MCF 10A (cell line): ENCODE data around the gene DGCR2. TPM values are rescaled to one million over a fixed set of nuclear protein-coding genes. Genes with fewer than 3 reads are reported as not detected.
A peak's percentile ranks its signal among the peaks of the same experiment; 100 is the strongest.

Experiments
- BruUV-seq: library from RNA; stranded (reverse); fragments of 400-500 nt; replicated peaks from 2 replicates; lab custom pipeline; 2021; lab: Mats Ljungman, UMichigan
- CTCF ChIA-PET: fragments of 300-600 bp; sonication (Branson Sonifier 250); formaldehyde crosslinking; extraction: SDS; loops from one replicate; lab custom pipeline; 2021; ENCODE audit warnings: antibody characterized with exemption, inconsistent platforms; lab: Yijun Ruan, JAX
- POLR2A ChIA-PET: fragments of 300-600, 350-650 bp; sonication (Branson Sonifier 250); formaldehyde crosslinking; extraction: SDS; loops from one replicate; lab custom pipeline; 2020; ENCODE audit warnings: antibody characterized with exemption, inconsistent platforms; lab: Yijun Ruan, JAX
- DNase-seq: peaks from one replicate; pipeline ENCODE4 v3.0.0-alpha.2; 2018; ENCODE audit not compliant: unreplicated experiment
- H3K27ac Mint-ChIP-seq: one replicate; pipeline ENCODE4 v1.8.0; 2022; ENCODE audit warnings: mild to moderate bottlenecking, low read depth, mixed read lengths; ENCODE audit not compliant: unreplicated experiment
- H3K27me3 Mint-ChIP-seq: one replicate; pipeline ENCODE4 v1.8.0; 2022; ENCODE audit warnings: mixed read lengths; ENCODE audit not compliant: insufficient read depth, unreplicated experiment
- H3K36me3 Mint-ChIP-seq: one replicate; pipeline ENCODE4 v1.8.0; 2022; ENCODE audit warnings: mild to moderate bottlenecking, moderate library complexity, mixed read lengths; ENCODE audit not compliant: insufficient read depth, unreplicated experiment
- H3K4me1 Mint-ChIP-seq: one replicate; pipeline ENCODE4 v1.8.0; 2022; ENCODE audit warnings: mixed read lengths; ENCODE audit not compliant: insufficient read depth, unreplicated experiment
- H3K4me3 Mint-ChIP-seq: one replicate; pipeline ENCODE4 v1.8.0; 2022; ENCODE audit warnings: mild to moderate bottlenecking, moderate library complexity, mixed read lengths; ENCODE audit not compliant: unreplicated experiment
- H3K9me3 Mint-ChIP-seq: one replicate; pipeline ENCODE4 v1.8.0; 2022; ENCODE audit warnings: mixed read lengths; ENCODE audit not compliant: unreplicated experiment
- intact Hi-C: fragments of 100-400 bp; cut with micrococcal nuclease; formaldehyde crosslinking; loops from 2 replicates; pipeline ENCODE4 v1.14.1; 2022
- total RNA-seq: library from RNA; stranded (reverse); gene quantifications from 2 replicates; pipeline ENCODE4 v1.2.3, GENCODE V29; 2022
- TF ChIP-seq, protein P1 (sequence below): fragments of 200-600 bp; IDR thresholded peaks from one replicate; pipeline ENCODE4 v1.8.0; 2022; ENCODE audit warnings: antibody characterized with exemption, mild to moderate bottlenecking; ENCODE audit not compliant: unreplicated experiment

Gene DGCR2
- total RNA-seq, 1 experiment from 2014 or later, result 41.2 TPM

DNA sequence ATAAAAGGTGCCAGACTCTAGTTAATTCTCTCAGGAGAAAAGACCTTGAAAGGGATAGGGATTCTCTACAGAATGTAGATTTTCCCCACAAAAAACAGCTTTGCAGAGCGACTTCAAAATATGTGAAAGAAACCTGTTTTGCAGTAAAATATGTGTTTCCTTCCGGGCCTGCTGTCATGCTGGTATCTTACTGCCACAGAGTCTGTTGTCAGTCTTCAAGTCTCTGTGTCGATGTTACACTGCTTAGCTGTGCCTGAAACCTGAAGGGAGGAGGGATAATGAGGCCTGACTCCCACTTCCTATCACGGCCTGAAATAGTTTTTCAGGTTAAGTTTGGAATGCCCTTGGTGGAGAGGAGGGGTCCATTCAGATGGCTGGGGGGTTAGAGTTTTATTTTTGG is 1.7 kb upstream of the DGCR2 start:
- ChIA-PET POLR2A (interaction anchor here (5.5 kb wide), 1 partner anchor 21 kb away, joined by 30 read pairs; the partner anchor contains the start of gene ESS2), CTCF (interaction anchor here (1.1 kb wide), 1 partner anchor 18 kb away, joined by 3 read pairs; no protein-coding TSS in a partner anchor)
- no peak for DNase-seq
- intact Hi-C loops, result no loop called here
- peaks cover 17% of the 10 kb centered on the region for H3K4me1 Mint-ChIP-seq
- H3K27ac Mint-ChIP-seq, result no peak overlapping the region
- H3K27me3 Mint-ChIP-seq, result no peaks in the 10 kb centered on the region
- no TSS peak for BruUV-seq
- TF ChIP-seq, protein P1, sequence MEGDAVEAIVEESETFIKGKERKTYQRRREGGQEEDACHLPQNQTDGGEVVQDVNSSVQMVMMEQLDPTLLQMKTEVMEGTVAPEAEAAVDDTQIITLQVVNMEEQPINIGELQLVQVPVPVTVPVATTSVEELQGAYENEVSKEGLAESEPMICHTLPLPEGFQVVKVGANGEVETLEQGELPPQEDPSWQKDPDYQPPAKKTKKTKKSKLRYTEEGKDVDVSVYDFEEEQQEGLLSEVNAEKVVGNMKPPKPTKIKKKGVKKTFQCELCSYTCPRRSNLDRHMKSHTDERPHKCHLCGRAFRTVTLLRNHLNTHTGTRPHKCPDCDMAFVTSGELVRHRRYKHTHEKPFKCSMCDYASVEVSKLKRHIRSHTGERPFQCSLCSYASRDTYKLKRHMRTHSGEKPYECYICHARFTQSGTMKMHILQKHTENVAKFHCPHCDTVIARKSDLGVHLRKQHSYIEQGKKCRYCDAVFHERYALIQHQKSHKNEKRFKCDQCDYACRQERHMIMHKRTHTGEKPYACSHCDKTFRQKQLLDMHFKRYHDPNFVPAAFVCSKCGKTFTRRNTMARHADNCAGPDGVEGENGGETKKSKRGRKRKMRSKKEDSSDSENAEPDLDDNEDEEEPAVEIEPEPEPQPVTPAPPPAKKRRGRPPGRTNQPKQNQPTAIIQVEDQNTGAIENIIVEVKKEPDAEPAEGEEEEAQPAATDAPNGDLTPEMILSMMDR, result no peak
- H3K4me3 Mint-ChIP-seq, result no peak overlapping the region
- no peaks in the 10 kb centered on the region for H3K9me3 Mint-ChIP-seq
- peaks cover 6% of the 10 kb centered on the region for H3K36me3 Mint-ChIP-seq

DNA sequence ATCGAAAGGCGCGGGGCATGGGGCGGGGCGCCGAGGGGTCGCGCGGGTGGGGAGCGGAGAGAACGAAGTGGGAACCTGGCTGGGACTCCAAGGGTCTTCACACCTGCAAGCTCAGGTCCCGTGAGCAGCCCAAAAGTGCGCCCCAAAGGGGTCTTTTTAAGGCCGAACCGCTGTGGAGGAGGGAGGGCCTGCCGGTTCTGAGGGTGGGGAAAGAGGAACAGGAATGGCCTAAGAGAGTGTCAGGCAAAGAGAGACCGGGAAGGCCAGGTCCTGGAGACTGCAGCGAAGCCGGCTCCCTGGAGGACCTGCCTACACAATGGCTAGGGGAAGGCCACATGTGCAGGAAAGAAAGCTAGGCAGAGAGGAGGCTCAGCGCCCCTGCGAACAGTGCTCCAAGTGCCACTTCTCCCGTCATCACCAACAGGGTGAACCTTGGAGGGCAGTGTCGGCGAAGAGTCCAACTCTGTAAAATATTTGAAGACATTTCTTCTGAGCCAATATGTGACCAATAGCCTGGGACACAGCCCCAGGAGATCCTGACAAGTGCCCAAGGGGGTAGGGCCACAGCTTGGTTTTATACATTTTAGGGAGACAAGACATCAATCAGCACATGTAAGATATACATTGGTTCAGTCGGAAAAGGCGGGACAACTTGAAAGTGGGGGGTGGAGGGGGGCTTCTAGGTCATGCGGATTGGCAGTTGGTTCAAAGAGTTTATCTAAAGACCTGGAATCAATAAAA is 710 bp upstream of the DGCR2 start:
- no TSS peak for BruUV-seq
- peak overlapping the region; percentile 46 for H3K27ac Mint-ChIP-seq
- peaks cover 10% of the 10 kb centered on the region for H3K36me3 Mint-ChIP-seq
- ChIA-PET CTCF (interaction anchor here (0.6 to 1.1 kb wide), 3 partner anchors 14 to 34 kb away, joined by 3 read pairs; no protein-coding TSS in a partner anchor), POLR2A (interaction anchor here (0.8 to 5.5 kb wide), 15 partner anchors 7 to 310 kb away, joined by 3 to 43 read pairs (median 4); partner anchors contain the start of genes CLTCL1, ESS2, HIRA and MRPL40)
- TF ChIP-seq, protein P1, result no peak
- H3K4me3 Mint-ChIP-seq, result peak overlapping the region; percentile 85
- H3K9me3 Mint-ChIP-seq, result no peaks in the 10 kb centered on the region
- peaks cover 17% of the 10 kb centered on the region for H3K4me1 Mint-ChIP-seq
- intact Hi-C loops, result no loop called here
- no peaks in the 10 kb centered on the region for H3K27me3 Mint-ChIP-seq
- DNase-seq, result no peak

DNA sequence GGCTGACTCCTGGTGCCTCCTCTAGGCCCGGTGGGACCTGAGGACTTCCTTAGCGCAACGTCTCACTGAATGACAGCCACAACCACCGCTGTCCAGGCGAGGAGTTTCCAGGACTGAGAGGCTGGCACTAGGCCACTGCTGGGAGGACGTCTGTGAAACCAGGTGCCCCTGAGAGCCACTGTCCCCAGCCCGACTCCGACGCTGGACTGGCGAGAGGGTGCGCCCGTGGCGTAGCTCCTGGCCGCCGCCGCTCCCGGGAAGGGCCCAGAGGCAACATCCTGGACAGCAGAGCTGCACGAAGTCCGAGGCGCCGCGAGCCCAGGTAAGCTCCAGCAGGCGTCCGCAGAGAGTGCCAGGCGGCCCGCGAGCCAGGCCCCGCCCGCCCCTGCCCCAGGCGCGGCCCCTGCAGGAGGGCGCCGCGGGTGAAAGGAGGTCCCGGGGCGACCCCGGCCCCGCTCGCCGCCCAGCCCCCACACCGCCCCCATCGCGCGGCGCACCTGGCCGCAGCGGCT is 525 bp downstream of the DGCR2 start:
- intact Hi-C loops, result loop anchor here (2.0 kb wide), 1 partner anchor 61 kb away; no protein-coding TSS in a partner anchor
- peak overlapping the region; percentile 86 for H3K27ac Mint-ChIP-seq
- no peaks in the 10 kb centered on the region for H3K27me3 Mint-ChIP-seq
- peak; percentile 52 for DNase-seq
- TF ChIP-seq, protein P1, result no peak
- peaks cover 17% of the 10 kb centered on the region for H3K4me1 Mint-ChIP-seq
- BruUV-seq, result no TSS peak
- no peaks in the 10 kb centered on the region for H3K9me3 Mint-ChIP-seq
- H3K4me3 Mint-ChIP-seq, result peak overlapping the region; percentile 85
- ChIA-PET POLR2A (interaction anchor here (0.6 to 5.5 kb wide), 18 partner anchors 9 to 311 kb away, joined by 3 to 43 read pairs (median 4); partner anchors contain the start of genes CLTCL1, ESS2, HIRA and MRPL40), CTCF (interaction anchor here (0.7 to 1.4 kb wide), 2 partner anchors 11 to 168 kb away, joined by 3 to 5 read pairs; no protein-coding TSS in a partner anchor)
- H3K36me3 Mint-ChIP-seq, result peaks cover 12% of the 10 kb centered on the region
